Muscle layer of duodenum (tissue), 2 donors: ENCODE measurements around the gene MAT2A.
"Not testable (repeated sequence)": the region's sequence is repeated elsewhere in the genome, so short reads cannot be mapped to it uniquely, and the experiment has no call there.

Experiments used
- H3K27ac ChIP-seq: one replicate; pipeline ENCODE4 v1.7.0; 2013; ENCODE audit warnings: mild to moderate bottlenecking, low read length
- H3K27me3 ChIP-seq: one replicate; pipeline ENCODE4 v1.7.0; 2013; ENCODE audit warnings: low read depth, mild to moderate bottlenecking, control low read depth, low read length
- H3K36me3 ChIP-seq, 2 donors: one replicate each; pipeline ENCODE4 v1.7.0; 2013; ENCODE audit warnings: low read length in 2 of 2, control low read depth in 1 of 2, mild to moderate bottlenecking in 1 of 2; ENCODE audit not compliant: insufficient read depth in 2 of 2, control insufficient read depth in 1 of 2
- H3K4me1 ChIP-seq, 2 donors: one replicate each; pipeline ENCODE4 v1.7.0; 2013; ENCODE audit warnings: low read length in 2 of 2, mild to moderate bottlenecking in 2 of 2, control low read depth in 1 of 2, moderate library complexity in 1 of 2; ENCODE audit not compliant: insufficient read depth in 2 of 2, control insufficient read depth in 1 of 2
- H3K4me3 ChIP-seq, 2 donors: one replicate each; pipeline ENCODE4 v1.7.0; 2013; ENCODE audit warnings: low read length in 2 of 2, low read depth in 1 of 2, mild to moderate bottlenecking in 1 of 2
- H3K9me3 ChIP-seq, 2 donors: one replicate each; pipeline ENCODE4 v1.7.0; 2013; ENCODE audit warnings: low read length in 2 of 2, control low read depth in 1 of 2, mild to moderate bottlenecking in 1 of 2; ENCODE audit not compliant: control insufficient read depth in 1 of 2
- donor health status: healthy.

The MAT2A gene

GRCh38 chr2:85584354-85584856 is 45.4 kb downstream of the MAT2A start, which contains the start of gene VAMP5:
Gene VAMP5, plus strand, starts transcription at chr2:85584431. Its CDS starts 60 bp downstream, at chr2:85584491.
- Histone ChIP-seq H3K4me3 (peak within 1 kb of the TSS; percentile 72 to 76), H3K9me3 (no peaks in the 10 kb centered on the region), H3K36me3 (no peaks in the 10 kb centered on the region), H3K4me1 (peaks cover 16 to 22% of the 10 kb centered on the region in 2 donors), H3K27ac (peak within 1 kb of the TSS; percentile 85), H3K27me3 (no peaks in the 10 kb centered on the region)

- no peaks in the 10 kb centered on the region for H3K9me3 ChIP-seq
- no peaks in the 10 kb centered on the region for H3K27me3 ChIP-seq
- peak overlapping the region; percentile 85 for H3K27ac ChIP-seq
- no peaks in the 10 kb centered on the region for H3K36me3 ChIP-seq
- peak overlapping the region; percentile 72 to 76 for H3K4me3 ChIP-seq
- H3K4me1 ChIP-seq = peaks cover 16 to 24% of the 10 kb centered on the region in 2 donors
Observed at GRCh38 chr2:85584857-85585780, 46.2 kb downstream of the MAT2A start.

- H3K4me3 ChIP-seq = peak overlapping the region; percentile 23 to 76
Observed at GRCh38 chr2:85585781-85586105, 46.8 kb downstream of the MAT2A start.

GRCh38 chr2:85588236-85588635 is 49.3 kb downstream of the MAT2A start:
- Histone ChIP-seq H3K27ac (no peak overlapping the region), H3K36me3 (no peaks in the 10 kb centered on the region), H3K27me3 (no peaks in the 10 kb centered on the region), H3K4me3 (no peak overlapping the region), H3K9me3 (no peaks in the 10 kb centered on the region), H3K4me1 (peaks cover 21 to 33% of the 10 kb centered on the region in 2 donors)

More at GRCh38 chr2:85585781-85586105, 46.8 kb downstream of the MAT2A start:
- Histone ChIP-seq H3K27ac (peak overlapping the region; percentile 85), H3K9me3 (no peaks in the 10 kb centered on the region), H3K4me1 (peaks cover 16 to 31% of the 10 kb centered on the region in 2 donors), H3K27me3 (no peaks in the 10 kb centered on the region), H3K36me3 (no peaks in the 10 kb centered on the region)

GRCh38 chr2:85588645-85589044 is 49.7 kb downstream of the MAT2A start:
- Histone ChIP-seq H3K27me3 (no peaks in the 10 kb centered on the region), H3K27ac (no peak overlapping the region), H3K4me3 (no peak overlapping the region), H3K4me1 (peaks cover 20 to 33% of the 10 kb centered on the region in 2 donors), H3K9me3 (no peaks in the 10 kb centered on the region), H3K36me3 (no peaks in the 10 kb centered on the region)

- H3K9me3 ChIP-seq = no peaks in the 10 kb centered on the region
- H3K36me3 ChIP-seq = no peaks in the 10 kb centered on the region
- H3K4me1 ChIP-seq = peaks cover 17 to 33% of the 10 kb centered on the region in 2 donors
- H3K27ac ChIP-seq = no peak overlapping the region
- H3K4me3 ChIP-seq = no peak overlapping the region
- no peaks in the 10 kb centered on the region for H3K27me3 ChIP-seq
Observed at GRCh38 chr2:85589181-85589580, 50.2 kb downstream of the MAT2A start.

GRCh38 chr2:85589982-85590791 is 51.2 kb downstream of the MAT2A start:
- H3K27ac ChIP-seq = no peak overlapping the region
- H3K9me3 ChIP-seq = no peaks in the 10 kb centered on the region
- H3K27me3 ChIP-seq = no peaks in the 10 kb centered on the region
- H3K36me3 ChIP-seq = no peaks in the 10 kb centered on the region
- H3K4me3 ChIP-seq = no peak overlapping the region
- H3K4me1 ChIP-seq = peaks cover 12 to 38% of the 10 kb centered on the region in 2 donors

- no peak overlapping the region for H3K4me3 ChIP-seq
- no peaks in the 10 kb centered on the region for H3K9me3 ChIP-seq
- H3K27ac ChIP-seq = no peak overlapping the region
- H3K27me3 ChIP-seq = no peaks in the 10 kb centered on the region
- no peaks in the 10 kb centered on the region for H3K36me3 ChIP-seq
- H3K4me1 ChIP-seq = peaks cover 9 to 30% of the 10 kb centered on the region in 2 donors
Observed at GRCh38 chr2:85590950-85591349, 52.0 kb downstream of the MAT2A start.

- H3K4me1 ChIP-seq = peaks cover 14 to 36% of the 10 kb centered on the region in 2 donors
- no peaks in the 10 kb centered on the region for H3K36me3 ChIP-seq
- no peaks in the 10 kb centered on the region for H3K9me3 ChIP-seq
- no peak overlapping the region for H3K4me3 ChIP-seq
- no peak overlapping the region for H3K27ac ChIP-seq
- no peaks in the 10 kb centered on the region for H3K27me3 ChIP-seq
Observed at GRCh38 chr2:85591563-85591962, 52.6 kb downstream of the MAT2A start.

- not testable (repeated sequence) for H3K27me3 ChIP-seq, H3K4me3 ChIP-seq, H3K36me3 ChIP-seq, H3K9me3 ChIP-seq, H3K27ac ChIP-seq
- H3K4me1 ChIP-seq = peaks cover 19 to 43% of the 10 kb centered on the region in 2 donors
Observed at GRCh38 chr2:85592299-85592698, 53.3 kb downstream of the MAT2A start.

- no peak overlapping the region for H3K27ac ChIP-seq
- H3K27me3 ChIP-seq = no peaks in the 10 kb centered on the region
- peaks cover 7 to 9% of the 10 kb centered on the region in 2 donors for H3K36me3 ChIP-seq
- no peak overlapping the region for H3K4me3 ChIP-seq
- H3K4me1 ChIP-seq = peaks cover 17 to 45% of the 10 kb centered on the region in 2 donors
- H3K9me3 ChIP-seq = no peaks in the 10 kb centered on the region
Observed at GRCh38 chr2:85593023-85593422, 54.1 kb downstream of the MAT2A start.
